Central memory CD4-positive, alpha-beta T cell (primary cell): ENCODE measurements around the gene PIP5K1A.
"Not testable (repeated sequence)": the region's sequence is repeated elsewhere in the genome, so short reads cannot be mapped to it uniquely, and the experiment has no call there.

Source experiments
- DNase-seq: peaks from one replicate; pipeline ENCODE4 v3.0.0; 2022

The PIP5K1A gene

DNA sequence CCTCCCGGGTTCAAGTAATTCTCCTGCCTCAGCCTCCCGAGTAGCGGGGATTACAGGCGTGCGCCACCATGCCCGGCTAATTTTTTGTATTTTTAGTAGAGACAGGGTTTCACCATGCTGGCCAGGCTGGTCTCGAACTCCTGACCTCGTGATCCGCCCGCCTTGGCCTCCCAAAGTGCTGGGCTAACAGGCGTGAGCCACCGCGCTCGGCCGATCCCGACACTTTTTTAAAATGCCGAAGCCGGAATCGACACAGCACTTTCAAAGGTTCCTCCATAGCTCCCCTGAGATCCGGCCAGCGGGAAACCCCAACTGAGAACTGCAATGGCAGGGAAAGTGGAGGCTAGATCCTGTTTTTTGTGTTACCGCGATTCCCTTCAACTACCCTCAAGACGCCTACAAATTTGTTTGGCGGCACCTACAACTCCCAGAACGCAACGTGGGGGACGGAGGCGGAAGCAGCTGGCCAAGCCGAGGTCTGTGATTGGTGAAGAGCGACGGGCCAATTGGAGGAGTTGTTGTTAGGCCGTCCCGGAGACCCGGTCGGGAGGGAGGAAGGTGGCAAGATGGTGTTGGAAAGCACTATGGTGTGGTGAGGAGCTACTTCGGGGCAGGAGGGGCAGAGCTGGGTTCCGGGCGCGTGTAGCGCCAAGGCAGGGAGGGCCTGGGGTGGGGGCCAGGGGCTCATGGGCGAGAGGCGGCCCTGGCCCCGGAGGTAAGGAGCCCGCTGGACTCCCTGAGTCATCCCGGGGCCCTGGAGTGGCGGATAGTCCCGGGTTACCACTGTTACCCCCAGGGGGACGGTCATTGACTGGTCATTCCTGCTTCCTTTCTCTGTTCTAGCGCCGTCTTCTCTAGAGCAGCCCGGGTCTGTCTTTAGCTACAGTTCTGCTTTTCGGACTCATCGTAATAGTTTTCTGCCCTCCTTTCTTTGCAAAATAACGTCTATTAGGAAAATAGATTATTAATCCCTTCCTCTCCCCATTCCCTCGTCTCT is 56.2 kb downstream of the PIP5K1A start, which contains the start of gene PSMD4:
Gene PSMD4 (plus strand): TSS at position 518 of the 997 bp plus-strand sequence. CDS start 49 bp downstream, at position 567.
- DNase-seq = peak; percentile 94

DNA sequence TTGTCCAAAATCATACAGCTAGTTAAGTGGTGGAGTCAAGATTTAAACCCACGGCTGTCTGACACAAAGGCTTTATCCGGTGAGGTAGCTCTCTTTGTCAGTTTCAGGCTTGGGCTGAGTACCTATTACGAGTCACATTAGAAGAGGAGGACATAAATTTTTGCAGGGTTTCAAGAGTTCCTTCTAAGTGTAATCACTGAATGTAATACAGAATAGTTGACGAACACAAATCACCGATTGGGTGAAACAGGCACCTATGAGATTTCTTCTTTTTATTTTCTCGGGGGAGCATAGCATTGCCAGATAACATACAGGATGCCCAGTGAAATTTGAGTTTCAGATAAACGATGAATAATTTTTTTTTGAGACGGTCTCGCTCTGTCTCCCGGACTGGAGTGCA is 57.0 kb downstream of the PIP5K1A start:
- DNase-seq = no peak

DNA sequence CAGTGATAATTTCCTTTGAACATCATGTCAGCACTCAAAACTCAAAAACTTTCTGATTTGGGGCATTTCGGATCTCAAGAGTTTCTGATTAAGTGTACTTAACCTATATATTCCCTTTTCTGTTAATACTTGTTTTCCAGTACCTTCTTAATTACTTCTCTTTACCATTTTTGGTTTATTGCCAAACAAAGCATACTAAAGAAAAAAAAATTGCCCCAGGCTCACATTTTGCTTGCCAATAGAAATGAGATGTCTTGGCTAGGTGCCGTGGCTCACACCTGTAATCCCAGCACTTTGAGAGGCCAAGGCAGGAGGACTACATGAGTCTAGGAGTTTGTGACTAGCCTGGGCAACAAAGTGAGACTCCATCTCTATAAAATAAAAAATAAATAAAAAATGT is 61.0 kb downstream of the PIP5K1A start:
- DNase-seq = no peak

DNA sequence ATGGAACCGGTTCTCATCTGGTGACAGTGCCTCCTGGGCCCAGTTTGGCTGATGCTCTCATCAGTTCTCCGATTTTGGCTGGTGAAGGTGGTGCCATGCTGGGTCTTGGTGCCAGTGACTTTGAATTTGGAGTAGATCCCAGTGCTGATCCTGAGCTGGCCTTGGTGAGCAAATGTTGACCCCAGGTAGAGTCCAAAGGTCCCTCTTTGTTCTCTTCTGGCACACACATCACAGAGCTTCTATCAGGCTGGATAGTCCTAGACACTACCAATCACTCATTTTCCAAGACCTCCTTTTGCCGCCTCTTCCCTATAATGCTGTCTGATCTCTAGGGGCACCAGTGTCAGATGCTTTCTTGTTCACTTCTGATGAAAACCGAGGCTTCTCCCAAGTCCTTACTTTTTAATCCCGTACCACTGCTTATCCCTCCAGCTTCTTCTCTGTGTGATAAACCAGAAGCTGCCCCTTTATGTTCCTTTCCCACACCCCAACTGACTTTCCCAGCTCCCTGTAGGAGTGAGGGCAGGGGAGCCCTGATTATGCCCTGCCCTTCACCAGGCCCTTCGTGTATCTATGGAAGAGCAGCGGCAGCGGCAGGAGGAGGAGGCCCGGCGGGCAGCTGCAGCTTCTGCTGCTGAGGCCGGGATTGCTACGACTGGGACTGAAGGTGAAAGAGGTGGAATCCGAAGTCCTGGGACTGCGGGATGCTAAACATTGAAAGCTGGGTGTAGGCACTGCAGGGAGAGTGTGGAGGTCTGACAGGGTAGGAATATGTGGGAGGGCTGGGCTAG is 67.3 kb downstream of the PIP5K1A start:
- no peak for DNase-seq

DNA sequence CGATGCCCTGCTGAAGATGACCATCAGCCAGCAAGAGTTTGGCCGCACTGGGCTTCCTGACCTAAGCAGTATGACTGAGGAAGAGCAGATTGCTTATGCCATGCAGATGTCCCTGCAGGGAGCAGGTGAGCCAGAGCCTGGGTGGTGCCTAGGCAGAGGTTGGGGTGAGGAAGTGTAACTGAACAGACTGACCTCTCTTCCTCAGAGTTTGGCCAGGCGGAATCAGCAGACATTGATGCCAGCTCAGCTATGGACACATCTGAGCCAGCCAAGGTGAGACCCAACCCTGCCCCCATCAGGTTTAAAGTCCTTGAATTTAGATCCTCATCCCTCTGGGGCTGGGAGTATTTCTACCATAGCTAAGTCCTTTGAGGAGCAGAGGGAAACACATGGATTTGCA is 68.0 kb downstream of the PIP5K1A start:
- no peak for DNase-seq

DNA sequence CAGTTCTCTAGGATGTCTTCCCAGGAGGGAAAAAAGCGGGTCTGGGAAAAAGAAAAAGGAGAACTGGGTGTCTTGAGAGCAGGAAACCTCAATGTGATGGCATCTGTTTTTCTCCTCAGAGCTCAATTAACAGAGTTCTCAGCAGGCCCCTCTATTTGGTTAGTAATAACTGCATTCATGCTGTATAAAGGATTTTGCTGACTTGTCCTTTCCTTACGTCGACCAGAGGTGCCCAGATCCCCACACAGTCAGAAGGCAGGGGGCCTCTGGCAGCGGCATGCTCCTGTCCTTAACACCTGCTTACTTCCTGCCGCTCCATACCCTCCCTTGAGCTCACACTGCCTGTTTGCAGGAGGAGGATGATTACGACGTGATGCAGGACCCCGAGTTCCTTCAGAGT is 68.5 kb downstream of the PIP5K1A start:
- no peak for DNase-seq

DNA sequence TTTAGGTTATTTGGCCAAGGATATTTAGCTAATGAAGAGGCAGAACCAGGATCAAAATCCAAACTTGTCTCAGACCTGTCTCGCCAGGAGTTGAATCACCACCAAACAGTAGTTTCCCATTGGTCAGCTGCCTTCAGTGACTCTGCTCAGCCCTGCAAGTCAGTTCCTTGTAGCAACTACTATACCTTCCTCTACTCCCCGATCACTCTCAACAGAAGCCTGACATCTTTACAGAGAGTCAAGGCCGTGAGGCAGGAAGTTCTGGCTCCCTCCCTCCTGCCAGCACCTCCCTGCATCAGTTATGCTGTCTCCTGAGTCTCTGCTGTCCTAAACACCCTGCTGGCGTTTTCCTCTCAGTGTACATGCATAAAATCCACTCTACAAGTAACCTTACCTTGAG is 69.4 kb downstream of the PIP5K1A start:
- DNase-seq = no peak

DNA sequence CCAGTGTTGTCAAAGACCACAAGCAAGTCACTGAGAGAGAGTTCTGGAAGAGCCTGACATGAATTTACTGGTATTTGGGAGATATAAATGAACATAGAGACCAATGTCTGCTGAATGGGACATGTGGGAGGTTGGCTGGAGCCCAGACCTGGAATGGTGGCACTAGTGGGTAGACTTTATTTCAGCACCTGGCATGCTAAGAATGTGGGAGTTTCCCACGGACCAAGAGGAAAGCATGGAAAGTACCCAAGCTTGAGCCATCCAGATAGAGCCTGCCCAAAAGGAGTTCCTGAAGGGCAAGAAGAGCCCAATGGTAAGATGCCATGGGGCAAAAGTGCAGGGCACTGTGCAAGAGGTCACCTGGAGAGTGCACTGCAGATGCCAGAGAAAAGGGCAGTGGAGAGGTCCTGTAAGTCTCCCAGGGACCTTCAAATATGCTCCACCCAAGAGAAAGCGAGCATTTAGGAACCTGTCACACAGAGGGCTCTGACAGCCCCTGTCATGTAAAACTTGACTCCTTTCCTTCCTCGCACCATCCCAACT is 75.6 kb downstream of the PIP5K1A start:
- DNase-seq = no peak

DNA sequence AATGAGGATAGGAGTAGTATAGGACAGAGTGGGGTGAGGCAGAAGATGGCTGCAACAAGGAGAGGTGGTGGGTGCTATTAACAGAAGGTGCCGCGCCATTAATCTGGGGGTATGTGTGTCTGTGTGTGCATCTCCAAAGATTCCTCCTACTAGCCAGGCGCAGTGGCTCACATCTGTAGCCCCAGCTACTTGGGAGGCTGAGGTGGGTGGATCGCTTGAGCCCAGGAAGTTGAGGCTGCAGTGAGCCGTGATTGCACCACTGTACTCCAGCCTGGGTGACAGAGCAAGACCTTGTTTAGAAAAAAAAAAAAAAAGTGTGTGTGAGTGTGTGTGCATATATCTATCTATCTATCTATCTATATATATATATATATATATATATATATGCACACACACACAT is 77.0 kb downstream of the PIP5K1A start:
- not testable (repeated sequence) for DNase-seq

DNA sequence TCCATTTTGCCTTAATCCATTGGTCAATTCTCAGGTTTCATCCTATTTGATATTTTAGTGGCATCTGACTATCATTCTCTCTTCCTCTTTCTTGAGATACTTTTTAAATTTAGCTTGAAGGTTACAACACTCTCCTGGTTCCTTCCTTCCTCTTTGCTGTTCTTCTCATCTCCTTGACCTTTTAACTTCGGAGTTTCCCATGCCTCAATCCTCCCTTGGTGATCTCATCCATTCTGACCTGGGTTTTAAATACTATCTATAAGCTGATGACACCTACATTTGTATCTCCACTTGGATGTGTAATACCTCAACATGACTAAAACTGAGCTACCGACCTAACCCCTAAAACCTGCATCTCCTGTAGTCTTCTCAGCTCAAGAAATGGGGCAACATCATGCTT is 78.9 kb downstream of the PIP5K1A start:
- no peak for DNase-seq

DNA sequence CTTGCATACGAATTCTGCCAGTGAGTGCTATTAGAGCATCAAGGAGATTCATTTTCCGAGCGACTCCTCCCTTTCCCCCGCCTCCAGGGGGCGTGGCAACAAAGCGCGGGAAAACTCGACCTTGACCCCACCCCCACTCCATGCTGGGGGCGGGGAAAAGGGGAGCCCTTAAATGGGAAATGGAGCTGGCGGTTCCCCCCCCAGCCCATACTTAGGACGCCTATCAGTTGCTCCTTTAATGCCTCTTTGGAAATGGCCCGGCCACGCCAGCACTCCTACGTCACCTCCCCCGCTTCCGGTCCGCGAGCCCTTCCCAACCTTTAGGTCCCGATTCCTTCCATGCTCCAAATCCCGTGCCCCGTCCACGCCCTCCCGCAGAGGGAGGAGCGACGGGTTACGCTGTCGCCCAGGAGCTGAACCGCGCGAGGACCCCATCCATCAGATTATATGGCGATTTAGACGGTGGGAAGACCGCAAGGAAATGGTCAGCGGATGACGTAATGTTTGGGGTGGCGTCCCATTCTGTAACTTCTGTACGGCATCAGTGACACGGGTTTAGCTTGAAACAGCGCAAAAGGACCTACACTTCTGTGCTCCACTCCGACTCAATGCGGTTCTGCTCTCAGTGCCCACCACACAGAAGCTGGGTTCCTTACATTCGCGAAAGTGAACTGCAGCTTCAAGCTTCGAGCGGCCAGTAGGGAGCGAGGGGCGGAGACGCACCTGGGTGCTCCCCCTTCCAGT is 83.0 kb downstream of the PIP5K1A start:
- DNase-seq = peak; percentile 94

DNA sequence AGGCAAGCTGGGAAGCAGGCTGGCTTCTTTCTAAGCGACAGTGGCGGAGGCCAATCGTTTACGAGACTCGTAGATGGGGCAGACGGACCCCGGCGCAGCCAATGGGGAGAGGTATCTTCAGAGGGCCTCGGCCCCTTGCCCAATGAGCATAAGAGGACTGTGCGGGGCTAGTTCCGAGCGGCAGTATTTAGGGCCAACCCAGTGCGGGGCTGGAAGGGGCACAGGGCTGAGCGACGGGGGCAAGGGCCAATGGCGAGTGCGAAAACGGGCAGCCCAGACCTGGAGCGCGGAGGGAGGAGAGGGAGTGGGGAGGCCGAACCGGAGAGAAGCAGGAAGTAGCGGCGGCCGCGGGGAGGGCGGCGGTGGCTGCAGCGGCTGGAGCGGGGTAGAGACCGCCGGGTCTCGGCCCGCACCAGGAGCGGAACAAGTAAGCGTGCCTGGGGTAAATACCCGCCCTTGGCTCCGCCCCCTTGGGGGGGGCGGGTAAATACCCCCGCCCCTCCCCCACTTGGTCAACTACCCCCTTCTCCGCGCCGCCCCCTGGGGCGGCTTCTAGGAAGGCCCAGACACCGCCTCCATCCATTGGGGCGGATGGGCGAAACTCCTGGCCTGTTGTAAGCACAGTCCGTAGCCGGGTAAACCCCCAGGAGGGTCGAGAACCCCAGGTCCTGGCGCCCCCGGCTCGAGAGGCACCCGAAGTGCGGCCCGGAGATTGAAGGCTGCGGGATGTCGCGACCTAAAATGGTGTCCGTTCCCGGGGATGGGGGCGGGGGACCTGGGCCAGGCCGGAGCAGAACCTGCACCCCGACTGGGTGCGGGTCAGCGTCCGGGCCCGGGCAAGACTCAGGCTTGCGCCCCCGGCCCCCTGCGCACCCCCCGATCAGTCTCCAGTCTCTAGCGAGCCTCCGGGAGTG is 83.9 kb downstream of the PIP5K1A start, which contains the start of gene ZNF687:
Gene ZNF687 (plus strand): TSS at position 331 of the 914 bp plus-strand sequence. CDS start 3,993 bp downstream, outside the sequence.
- peak; percentile 99 for DNase-seq

DNA sequence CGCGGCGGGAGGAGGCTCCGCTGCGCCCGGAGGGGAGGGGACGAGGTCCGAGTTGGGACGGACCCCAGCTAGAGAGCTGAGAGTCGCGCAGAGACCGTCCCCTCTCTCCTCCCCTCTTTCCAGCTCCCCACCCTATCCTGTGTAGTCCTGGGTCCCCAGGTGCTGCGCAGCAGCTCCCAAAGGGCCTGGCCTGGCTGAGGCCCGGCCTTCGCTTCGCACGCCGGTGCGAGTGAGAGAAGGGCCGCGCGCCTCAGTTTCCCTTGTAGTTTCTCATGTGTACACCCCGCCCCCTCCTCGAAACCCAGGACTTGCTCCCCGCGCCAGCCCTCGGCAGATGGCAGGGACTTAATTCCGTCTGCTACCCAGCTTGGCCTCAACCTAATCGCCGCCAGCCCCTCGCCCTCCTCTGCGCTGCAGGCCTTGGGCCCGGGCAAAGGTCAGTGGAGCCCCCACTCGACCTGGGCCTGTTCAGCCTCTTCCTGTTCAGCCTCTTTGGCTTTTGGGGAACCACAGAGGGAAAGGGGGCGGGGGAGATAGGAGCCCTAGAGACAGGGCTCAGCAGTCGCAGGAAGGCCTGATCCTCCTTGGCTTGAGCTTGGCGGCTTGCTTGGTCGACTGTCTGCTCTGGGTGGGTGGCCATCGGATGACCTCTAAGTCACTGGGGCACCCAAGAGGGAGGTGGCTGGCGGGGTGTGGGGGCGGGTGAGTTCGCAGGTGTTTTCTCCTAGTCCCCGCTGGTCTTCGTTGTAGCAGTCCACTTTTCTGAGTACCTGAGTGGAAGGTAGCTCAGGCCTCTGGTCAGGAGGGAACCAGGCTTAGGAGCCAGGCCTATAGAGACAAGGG is 84.8 kb downstream of the PIP5K1A start:
- DNase-seq = peak; percentile 23

DNA sequence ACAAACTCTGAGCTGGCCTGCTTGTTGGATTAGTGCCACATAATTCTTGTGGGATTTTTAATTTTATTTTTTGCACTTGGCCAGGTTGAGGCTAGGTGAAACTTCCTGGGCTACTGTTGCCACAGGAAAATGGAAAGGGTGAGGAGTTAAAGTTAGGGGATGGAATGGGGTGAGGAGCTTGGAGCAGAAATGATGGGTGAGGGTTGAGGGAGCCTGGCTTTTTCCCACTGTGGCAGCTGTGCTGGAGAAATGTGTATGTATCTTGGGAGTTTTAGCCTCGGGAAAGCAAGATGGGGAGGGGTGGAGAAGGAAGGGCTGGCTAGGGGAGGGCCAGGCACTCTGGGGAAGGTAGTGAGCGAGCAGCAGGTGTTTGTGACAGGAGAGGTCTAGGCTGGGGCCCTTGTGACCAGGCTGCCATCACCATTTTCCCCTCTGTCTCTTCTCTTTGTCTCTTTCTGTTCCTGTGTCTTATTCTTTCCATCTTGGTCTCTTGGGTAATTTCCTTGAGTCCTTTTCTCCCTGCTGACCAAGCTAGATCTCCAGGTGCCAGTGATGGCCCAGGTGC is 85.7 kb downstream of the PIP5K1A start:
- no peak for DNase-seq

DNA sequence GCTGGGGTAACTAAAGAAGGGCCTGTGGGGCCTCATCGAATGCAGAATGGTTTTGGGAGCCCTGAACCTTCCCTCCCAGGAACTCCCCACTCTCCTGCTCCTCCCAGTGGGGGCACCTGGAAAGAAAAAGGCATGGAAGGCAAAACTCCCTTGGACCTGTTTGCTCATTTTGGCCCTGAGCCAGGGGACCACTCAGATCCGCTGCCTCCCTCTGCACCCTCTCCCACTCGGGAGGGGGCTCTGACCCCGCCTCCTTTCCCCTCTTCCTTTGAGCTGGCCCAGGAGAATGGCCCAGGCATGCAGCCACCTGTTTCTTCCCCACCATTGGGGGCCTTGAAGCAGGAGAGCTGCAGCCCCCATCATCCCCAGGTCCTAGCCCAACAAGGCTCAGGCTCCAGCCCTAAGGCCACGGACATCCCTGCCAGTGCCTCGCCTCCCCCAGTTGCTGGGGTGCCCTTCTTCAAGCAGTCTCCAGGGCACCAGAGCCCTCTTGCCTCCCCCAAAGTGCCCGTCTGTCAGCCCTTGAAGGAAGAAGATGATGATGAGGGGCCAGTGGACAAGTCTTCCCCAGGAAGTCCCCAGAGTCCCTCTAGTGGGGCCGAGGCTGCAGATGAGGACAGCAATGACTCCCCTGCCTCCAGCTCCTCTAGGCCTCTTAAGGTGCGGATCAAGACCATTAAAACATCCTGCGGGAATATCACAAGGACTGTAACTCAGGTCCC is 88.4 kb downstream of the PIP5K1A start:
- DNase-seq = no peak

DNA sequence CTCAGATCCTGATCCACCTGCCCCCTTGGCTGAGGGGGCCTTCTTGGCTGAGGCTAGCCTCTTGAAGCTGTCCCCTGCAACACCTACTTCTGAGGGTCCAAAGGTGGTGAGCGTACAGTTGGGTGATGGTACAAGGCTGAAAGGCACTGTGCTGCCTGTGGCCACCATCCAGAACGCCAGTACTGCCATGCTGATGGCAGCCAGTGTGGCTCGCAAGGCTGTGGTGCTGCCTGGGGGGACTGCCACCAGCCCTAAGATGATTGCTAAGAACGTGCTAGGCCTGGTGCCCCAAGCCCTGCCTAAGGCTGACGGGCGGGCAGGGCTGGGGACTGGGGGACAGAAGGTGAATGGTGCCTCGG is 89.0 kb downstream of the PIP5K1A start:
- no peak for DNase-seq

DNA sequence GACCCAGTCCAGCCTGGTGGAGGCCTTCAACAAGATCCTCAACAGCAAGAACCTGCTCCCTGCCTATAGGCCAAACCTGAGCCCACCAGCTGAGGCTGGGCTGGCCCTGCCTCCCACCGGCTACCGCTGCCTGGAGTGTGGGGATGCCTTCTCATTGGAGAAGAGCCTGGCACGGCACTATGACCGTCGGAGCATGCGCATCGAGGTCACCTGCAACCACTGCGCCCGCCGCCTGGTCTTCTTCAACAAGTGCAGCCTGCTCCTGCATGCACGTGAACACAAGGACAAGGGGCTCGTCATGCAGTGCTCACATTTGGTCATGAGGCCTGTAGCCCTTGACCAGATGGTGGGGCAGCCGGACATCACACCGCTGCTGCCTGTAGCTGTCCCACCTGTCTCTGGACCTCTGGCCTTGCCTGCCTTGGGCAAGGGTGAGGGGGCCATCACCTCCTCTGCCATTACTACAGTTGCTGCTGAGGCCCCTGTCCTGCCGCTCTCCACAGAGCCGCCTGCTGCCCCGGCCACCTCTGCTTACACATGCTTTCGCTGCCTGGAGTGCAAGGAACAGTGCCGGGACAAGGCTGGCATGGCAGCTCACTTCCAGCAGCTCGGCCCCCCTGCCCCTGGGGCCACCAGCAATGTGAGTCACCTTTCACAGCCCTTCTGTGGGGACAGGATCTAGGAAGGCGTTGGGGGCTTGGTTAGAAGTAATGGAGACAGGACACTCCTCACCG is 89.6 kb downstream of the PIP5K1A start:
- DNase-seq = no peak

DNA sequence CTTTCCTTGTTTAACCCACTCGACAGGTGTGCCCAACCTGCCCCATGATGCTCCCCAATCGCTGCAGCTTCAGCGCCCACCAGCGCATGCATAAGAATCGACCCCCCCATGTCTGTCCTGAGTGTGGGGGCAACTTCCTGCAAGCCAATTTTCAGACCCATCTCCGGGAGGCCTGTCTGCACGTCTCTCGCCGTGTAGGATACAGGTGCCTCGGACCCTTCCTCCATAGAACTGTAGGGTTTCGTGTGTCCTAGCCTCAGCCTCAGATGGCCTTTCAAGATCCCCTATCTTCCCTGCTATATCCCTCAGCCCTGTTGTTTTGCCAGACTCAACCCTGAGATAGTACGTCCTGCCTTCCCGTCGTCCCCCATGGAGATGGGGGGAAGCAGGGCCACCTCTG is 90.2 kb downstream of the PIP5K1A start:
- no peak for DNase-seq
